Mucosa of gallbladder (tissue), 1 donor: ENCODE data around the gene CGNL1. TPM values are rescaled to one million over a fixed set of nuclear protein-coding genes. Genes with fewer than 3 reads are reported as not detected.

ENCODE experiments used
- DNase-seq: peaks from one replicate; pipeline ENCODE4 v3.0.0-alpha.2; 2020; ENCODE audit warnings: low spot score
- total RNA-seq: library from RNA; stranded (reverse); gene quantifications from one replicate; pipeline ENCODE4 v1.2.1, GENCODE V29; 2021
- donor health status: DM: no; HTN: no; CAD: no.

Gene CGNL1
- total RNA-seq, 1 donor from 2014 or later: 7.9 TPM

DNA sequence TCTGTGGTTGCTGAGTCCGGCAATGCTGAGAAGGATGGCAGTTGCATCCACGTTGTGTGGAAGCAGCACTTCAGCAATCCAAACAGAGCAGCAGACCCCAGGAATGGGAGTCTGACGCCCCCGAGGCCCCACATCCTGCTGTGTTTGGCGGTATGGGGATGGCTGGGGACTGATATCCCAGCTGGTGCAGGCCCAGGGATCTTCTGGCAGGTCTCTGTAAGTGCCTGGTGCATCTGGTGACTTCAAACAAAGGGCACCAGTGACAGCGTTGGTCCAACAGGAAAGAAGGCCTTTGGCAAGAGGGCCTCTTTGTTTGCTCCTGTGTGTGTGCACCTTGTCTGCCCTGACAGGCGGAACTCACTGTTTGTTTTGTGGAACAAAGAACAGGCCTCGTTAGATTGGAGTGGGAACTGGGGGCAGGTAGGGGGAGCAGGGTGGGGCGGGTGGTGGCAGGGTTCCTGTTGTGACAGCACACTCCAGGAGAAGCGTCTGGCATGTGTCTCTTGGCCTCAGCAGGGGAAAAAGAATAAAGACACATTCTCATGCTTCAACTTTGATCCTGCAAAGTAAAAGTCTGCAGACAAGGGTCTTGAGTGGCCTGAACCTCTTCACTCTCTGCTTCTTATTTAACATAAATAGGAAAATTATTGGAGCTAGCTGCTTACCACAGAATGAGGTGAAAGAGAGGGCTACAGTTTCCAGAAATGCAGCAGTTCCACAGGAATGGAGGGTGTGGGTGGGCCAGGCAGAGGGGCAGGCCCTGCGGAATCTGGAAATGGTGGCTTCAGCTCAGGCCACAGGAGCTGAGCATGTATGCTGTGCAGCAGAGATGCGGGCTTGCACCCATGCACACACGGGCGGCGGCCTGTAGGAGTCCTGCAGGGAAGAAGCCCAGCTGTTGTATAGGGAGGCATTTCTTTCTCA lies 120.9 kb downstream of the CGNL1 start:
- peak; percentile 74 for DNase-seq

DNA sequence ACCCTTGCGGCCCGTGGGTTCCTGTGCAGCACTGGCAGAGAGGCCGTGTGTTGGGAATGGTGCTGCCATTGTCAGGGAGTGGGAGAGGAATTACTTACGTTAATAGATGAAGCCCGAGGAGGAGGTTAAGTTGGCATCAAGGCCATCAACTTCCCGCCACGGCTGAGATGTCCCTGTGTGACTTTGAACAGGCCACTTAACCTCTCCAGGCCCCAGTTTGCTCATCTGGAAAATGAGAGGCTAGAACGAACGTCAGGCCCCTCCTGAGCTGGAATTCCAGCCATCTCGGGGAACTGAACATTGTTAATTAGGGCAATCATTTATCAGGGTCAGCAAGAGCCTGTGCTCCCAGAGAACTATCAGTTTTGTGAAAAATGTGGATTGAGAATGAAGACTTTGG lies 124.0 kb downstream of the CGNL1 start:
- no peak for DNase-seq

DNA sequence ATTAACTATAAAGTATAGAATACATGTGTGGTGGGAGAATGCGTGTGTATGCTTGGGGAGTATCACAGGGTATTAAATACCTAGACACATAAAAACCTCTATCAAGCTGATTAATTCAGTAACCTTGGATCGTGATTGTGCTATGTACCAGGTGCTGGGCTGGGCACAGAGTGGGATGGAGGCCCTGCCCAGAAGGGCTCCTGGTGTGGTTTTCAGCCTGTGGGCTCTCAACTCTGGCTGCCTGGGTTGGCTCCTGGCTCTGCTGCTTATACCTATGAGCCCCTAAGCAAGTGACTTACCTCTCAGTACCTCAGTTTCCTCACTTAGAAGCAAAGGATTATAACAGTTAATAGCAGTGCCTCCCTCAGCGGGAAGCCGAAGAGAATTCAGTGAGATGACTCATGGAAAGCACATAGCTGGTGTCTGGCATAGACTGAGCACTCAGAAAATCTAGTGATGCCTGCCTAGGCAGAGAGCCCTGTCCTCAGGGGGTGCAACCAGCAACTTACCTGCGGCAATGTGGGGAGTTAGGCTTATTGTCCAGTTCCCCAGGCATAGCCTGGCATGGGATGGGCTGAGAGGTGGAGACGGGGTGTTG lies 124.8 kb downstream of the CGNL1 start:
- no peak for DNase-seq

DNA sequence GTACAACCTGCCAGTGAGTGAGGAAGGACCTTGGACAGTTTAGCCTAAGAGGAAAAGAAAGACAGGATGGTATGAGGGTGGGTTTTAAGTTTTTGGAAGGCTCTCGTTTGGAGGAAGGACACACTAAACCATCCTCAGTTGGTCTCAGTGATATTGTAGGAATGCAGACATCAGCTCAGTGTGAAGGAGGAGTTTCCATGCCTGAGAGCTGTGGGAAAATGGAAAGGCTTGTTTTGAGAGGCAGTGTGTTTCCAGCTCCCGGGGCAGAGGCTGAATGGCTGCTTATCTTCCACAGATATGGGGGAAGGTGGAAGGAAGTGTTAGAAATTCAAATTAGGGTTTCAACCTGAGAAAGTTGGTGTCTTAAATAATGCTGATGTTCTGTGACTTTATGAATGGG lies 125.8 kb downstream of the CGNL1 start:
- DNase-seq: no peak

DNA sequence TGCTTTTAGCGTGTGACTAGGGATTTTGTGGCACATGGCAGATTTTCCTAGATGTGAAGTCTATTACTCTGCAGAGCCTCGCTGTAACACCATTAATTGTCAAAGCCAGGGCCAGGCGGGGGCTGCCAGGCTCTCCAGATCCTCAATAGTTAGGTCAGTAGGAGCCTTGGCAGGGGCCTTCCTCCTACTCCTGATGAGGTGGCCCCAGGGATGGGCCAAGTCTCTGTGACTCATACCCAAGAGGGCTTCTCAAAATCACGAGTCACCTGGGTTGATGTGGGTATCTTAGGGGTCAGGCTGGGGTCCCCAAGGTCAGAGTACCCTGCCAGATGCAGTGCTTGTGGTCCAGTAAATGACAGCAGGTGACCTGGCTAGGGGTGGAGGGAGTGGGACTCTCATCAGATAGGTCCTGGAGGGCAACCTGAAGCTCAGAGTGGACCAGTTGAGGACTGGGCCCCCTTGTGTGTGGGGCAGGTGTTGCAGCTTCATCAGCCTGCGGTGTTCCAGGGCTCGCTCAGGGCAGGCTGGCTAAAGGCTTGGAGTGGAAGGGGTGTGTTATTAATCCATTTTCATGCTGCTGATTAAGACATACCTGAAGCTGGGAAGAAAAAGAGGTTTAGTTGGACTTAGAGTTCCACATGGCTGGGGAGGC lies 126.9 kb downstream of the CGNL1 start:
- DNase-seq: no peak

DNA sequence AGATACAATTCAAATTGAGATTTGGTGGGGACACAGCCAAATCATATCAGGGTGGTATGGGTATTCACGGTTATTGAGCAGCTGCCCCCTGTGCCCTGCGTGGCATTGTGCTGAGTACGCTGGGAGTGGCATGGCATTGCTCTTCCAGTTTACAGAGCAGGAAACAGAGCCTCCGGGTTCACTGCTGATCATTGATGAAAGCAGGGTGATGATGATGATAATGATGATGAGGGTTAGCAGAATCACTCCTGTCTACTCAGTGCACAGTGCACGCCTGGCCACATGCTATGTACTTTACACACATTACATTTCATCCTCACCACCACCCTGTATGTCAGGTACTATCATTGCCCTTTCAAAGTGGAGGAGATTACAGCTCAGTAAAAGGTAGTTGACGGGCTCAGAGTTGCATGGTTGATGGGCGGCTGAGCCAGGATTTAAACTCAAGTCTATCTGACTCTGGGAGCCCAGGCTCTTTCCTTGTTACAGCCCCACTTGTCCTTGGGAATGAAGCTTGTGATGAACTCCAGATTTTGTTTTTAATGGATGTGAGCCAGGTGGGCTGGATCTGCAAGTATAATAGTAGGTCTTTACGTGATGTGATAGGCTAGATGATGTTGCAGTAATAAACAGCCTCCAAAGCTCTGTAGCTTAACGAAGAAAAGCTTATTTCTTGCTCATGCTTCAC lies 127.8 kb downstream of the CGNL1 start:
- no peak for DNase-seq

DNA sequence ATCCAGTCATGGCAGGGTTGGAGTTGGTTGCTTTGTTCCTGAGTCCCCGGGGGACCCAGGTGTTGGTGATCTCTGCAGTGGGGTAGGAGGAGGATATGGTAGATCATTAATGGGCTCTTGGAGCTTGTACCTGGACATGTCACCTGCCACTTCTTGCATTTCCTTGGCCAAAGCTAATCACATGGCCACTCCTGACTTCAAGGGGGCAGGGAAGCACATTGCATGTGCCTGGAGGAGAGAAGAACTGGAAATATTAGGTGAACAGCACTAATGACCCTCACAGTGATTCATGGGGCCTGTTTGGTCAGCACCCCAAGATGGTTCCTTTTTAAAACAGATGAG lies 128.3 kb downstream of the CGNL1 start:
- no peak for DNase-seq

DNA sequence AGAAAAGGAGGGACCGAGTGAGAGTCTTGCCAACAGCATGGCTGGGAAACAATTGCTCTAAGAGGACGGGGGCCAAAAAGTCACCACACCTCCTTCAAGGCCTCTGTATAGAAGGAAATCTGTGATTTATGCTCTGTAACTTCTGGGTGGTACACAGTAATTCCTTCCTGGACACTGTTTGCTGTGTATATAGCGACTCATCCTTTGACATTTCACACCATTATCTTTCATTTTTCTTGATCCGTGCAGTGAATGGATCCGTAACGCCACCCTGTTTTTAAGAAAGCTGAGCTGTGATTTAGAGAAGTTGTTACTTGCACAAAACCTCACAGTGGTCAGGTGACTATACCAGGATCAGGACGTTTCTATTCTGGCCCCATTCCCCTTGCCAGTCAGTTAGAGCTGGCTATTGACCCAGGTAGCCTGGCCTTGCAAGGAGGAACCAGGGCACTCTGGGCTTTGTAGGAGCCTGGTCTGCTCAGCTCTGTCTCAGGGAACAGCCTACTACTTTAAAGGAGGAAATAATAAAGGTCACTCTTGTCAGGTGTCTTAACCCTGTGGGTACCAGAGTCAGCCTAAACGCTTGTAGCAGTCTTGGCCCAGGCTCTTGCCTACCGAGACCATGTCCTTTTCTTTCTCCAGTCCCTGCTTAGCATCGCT lies 128.9 kb downstream of the CGNL1 start:
- no peak for DNase-seq

DNA sequence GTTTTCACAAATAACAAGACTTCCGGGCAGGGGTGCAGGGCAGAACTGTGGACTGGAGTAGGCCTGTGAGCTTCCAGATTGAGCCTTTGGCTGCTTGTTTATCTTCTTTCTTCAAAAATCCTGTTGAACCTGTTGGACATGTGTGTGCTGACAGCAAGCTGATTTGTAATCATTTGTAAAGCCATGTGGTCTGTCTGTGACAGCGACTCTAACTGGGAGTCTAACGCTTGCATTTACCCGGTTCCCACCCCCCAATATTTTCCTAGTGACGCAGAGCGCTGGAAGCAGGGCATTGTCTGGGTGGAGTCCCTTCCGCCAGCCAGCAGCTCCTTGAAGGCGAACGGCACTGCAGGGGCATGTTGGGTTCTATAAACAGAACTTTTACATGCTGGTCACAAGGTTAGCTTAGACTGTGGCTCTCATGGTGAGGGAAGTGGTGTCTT lies 129.7 kb downstream of the CGNL1 start:
- peak; percentile 87 for DNase-seq

DNA sequence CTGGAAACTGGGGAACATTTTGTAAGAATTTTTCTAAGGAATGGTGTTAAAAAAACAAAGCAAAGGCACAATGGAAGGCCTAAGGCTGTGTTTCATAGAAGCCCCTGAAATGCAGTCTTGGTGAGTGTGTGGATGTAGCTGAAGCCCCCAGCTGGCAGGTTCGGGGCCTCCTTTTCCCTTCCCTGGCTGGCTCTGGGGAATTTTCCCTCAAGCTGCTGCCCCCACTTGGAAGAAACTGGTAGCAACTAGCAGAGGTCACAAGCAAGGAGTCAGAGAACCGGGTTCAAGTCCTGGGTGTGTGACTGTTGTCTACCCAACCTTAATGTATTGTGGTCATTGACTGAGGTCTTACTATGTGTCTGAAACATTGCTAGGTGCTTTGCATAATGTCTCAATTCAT lies 130.1 kb downstream of the CGNL1 start:
- no peak for DNase-seq

DNA sequence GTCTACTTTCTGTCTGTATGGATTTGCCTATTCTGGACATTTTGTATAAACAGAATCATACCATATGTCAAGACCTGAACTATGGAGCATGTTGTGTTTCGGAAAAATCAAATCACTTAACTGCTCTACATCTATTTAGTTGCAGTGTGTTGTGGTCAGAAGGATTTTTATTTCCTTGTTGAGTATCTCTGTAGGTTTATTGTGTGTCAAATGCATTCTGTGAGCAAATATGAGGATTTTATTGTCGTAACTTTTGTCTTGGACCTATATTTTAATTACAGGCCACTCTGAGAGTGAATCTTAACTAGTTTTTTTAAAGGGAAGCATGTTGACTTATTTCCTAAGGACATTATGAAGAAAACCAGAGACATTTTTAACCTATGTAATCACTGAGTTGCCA lies 130.8 kb downstream of the CGNL1 start:
- no peak for DNase-seq

DNA sequence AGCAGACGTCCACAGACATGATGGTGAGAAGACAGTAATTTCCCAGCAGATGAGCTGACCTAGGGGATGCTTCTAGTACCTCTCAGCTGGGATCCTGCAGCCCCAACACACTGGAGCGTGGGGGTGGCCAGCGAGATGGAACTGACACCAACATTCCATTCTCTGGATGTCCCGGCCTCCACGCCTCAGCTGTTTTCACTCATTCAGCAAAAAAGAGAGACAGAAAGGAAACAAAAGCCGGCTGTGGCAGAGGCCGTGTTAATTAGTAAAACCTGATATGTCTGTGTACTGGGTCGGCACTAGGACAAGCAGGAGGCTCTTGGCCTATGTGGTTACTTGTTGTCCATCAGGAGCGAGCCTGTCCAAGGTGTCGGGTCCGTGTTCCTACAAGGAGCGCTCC lies 132.8 kb downstream of the CGNL1 start:
- no peak for DNase-seq

DNA sequence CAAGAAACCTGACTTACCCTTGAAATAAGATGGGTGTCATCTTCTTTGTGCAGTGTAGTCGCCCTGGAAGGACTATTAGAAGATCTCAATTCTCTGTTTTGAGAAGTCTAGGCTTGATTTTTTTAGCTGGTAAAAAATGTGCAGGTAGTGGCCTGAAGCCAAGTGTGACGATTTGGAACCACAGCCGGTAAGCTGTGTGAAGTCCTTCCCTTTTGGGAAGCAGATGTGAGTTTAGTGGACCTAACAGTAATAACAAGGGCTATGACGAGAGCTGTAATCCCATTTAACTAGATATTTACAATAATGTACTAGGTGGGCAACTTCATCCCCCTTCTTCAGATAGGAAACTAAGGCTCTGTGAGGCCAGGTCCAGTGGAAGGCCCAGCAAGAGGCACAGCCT lies 133.7 kb downstream of the CGNL1 start:
- no peak for DNase-seq

DNA sequence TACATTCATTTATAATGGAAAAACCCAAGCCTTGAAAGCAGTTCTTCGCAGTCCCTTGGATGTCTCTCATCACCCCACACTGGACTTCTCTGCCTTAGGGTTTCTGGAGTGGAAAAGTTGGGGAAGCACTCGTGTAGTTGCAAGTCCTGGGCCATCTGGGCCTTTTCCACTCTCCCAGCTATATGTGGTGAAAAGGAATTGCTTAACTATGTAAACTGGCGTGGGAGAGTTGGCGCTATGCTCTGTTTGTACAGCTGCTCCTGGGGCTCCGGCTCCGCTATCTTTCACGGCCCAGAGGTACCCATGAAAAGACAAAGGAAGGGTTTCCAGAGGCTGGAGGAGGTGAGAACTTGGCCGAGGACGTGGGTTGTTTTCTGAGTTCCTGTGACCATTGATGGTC lies 134.3 kb downstream of the CGNL1 start:
- peak; percentile 52 for DNase-seq

DNA sequence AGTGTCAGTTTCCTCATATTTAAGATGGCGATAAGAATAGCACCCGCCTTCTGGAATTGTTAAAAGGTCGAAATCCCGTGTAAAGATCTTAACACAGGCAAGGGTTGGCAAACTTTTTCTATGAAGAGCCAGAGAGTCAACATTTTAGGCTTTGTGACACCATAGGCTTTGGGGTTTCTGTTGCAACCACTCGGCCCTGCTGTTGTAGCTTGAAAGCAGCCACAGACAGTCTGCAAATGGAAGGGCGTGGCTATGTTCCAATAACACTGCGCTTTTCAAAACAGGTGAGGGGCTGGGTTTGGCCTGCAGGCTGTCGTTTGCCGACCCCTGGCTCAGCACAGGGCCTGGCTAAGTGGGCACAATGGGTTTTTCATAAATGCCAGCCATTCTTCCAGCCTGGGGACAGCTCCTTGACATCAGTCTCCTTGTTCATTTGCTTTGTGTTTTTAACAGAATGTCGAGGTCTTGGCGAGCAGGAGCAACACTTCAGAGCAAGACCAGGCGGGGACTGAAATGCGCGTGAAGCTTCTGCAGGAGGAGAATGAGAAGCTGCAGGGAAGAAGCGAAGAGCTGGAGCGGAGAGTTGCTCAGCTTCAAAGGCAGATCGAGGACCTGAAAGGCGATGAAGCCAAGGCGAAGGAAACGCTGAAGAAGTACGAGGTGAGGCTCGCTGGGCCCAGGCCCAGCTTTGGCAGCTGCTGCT lies 140.2 kb downstream of the CGNL1 start:
- DNase-seq: no peak

DNA sequence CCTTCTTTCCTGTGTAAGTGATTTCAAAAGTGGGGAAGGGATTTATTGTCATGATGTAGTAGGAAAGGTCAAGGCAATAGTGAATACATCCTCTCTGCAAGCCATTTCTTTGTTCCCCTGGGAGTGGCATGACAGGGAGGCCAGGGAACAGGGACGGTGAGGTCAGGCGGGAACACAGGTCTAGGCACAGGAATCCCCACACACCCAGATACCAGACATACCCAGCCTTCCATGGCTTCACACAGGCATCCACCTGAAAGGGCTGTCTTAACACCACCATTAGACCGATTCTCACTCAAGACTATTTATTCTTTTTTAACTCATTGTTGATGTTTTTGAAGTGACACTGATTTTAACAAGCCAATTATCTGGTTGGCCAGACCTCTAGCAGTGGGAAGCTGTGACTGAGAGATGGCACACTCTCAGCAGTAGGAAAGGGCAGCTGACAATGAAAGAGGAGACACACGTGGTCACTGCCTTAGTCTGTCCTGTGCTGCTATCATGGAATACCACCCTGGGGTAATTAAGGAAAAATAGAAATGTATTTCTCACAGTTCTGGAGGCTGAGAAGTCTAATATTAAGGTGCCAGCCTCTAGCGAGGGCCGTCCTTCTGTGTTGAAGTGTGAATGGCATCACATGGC lies 140.8 kb downstream of the CGNL1 start:
- DNase-seq: no peak

DNA sequence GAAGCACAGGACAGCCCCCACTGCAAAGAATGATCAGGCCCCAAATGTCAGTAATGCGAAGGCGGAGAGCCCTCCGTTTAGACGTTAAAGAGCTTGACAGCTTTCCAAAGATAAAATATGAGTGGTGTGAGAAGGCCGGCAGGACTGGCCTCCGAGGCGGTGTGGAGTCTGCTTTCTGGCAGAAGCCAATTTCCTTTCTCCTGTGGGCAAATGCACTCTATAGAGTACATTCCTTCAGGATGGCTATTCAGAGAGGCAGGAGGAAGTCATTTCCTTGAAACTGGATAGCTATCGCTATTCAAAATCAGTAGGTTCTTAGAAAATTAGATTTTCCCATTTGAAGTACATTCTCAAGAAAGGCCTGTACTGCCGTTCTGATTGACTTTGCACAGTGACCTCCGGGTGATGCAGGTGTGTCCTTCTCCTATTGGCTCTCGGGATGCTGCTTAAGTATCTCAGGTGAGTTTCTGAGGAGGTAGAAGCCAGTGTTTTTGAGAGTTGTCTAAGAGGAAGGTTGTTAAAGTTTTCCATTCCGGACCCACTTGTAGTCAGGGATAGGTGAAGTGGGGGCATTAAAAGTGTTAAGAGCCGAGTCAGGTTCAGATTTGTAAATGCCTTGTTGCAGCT lies 142.6 kb downstream of the CGNL1 start:
- no peak for DNase-seq

DNA sequence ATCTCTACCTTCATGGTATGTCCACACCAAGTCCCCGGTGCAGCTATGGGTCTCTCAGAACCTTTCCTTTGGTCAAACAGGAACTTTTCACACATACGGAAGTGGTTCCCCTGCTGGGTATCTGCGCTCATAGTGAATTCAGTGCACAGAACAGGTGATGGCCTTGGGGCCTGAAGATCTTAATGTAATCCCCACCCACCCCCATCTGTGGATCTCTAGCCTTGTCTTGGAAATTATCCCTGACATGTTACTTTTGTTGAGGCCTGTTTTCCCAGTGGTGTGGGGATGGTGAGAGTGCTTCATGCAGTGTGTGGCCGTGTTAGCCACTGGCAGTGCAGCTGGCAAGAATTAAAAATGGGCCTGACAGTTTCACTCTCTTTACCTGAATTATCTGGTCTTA lies 143.5 kb downstream of the CGNL1 start:
- no peak for DNase-seq

DNA sequence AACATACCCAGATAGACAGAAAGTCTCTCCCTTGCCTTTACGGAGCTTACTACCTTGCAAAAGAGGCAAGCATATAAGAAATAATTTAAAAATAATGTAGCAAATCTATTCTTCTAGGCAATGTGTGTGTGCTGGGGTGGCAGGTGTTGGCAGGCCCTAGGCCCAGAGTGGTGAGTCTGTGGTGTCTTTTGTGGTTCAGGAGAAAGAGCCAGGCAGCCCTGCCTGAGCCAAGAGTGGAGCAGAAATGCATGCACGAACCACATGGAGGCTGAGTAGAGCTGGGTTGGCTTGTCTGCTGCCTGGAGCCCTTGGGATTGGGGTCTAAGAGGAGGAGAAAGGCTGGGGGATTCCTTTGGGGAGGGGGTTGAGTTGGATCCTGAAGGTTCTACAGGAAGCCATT lies 145.2 kb downstream of the CGNL1 start:
- no peak for DNase-seq

DNA sequence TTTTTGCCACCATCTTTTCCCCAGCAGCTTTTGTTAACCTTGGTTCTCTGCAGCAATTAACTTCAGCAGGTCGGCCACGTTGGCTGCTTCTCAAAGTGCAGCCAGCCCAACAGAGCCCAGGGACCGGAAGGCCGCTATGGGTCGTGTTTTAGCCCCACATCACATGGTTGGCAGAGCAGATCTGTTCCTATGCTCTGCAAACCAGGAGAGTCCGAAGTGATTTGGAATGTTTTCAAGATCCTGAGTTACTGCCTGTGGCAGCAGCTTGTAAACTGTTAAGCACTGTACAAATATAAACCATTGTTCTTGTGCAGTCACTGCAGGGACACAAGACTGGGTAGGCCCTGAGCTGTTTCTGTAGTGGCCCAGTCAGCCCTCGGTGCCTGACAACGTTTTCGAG lies 145.8 kb downstream of the CGNL1 start:
- DNase-seq: no peak
